H9 (cell line): ENCODE results near the gene MICU2. TPM values are rescaled to one million over a fixed set of nuclear protein-coding genes. Genes with fewer than 3 reads are reported as not detected.

Experiments used
- DNase-seq: peaks from one replicate; pipeline ENCODE4 v3.0.0-alpha.2; 2017
- H2AFZ ChIP-seq: one replicate; pipeline ENCODE4 v1.6.1; 2013; ENCODE audit warnings: mild to moderate bottlenecking, low read length, control low read depth, moderate library complexity
- H2AK5ac ChIP-seq: 2 replicates; pipeline ENCODE4 v1.6.1; 2013; ENCODE audit warnings: low read length, control low read depth, mixed read lengths; ENCODE audit not compliant: insufficient read length
- H2BK120ac ChIP-seq: one replicate; pipeline ENCODE4 v1.6.1; 2013; ENCODE audit warnings: low read depth, mild to moderate bottlenecking, low read length, control low read depth, inconsistent platforms; ENCODE audit not compliant: poor library complexity, severe bottlenecking
- H2BK12ac ChIP-seq: 2 replicates; pipeline ENCODE4 v1.6.1; 2013; ENCODE audit warnings: low read length, control low read depth, mixed read lengths, low read depth; ENCODE audit not compliant: insufficient read length
- H2BK15ac ChIP-seq: 2 replicates; pipeline ENCODE4 v1.6.1; 2013; ENCODE audit warnings: low read depth, low read length, control low read depth
- H2BK20ac ChIP-seq: one replicate; pipeline ENCODE4 v1.6.1; 2013; ENCODE audit warnings: low read depth, mild to moderate bottlenecking, low read length, control low read depth, inconsistent platforms; ENCODE audit not compliant: poor library complexity, severe bottlenecking
- H2BK5ac ChIP-seq: 2 replicates; pipeline ENCODE4 v1.6.1; 2013; ENCODE audit warnings: low read length, control low read depth, mixed read lengths; ENCODE audit not compliant: insufficient read length
- H3K14ac ChIP-seq: 2 replicates; pipeline ENCODE4 v1.6.1; 2013; ENCODE audit warnings: low read length, control low read depth; ENCODE audit not compliant: insufficient read depth
- H3K18ac ChIP-seq: 2 replicates; pipeline ENCODE4 v1.6.1; 2013; ENCODE audit warnings: low read depth, mild to moderate bottlenecking, mixed read lengths, low read length, control low read depth; ENCODE audit not compliant: insufficient read length
- H3K23ac ChIP-seq: 2 replicates; pipeline ENCODE4 v1.6.1; 2013; ENCODE audit warnings: low read length, control low read depth, mixed read lengths, low read depth; ENCODE audit not compliant: insufficient read length
- H3K23me2 ChIP-seq: 2 replicates; pipeline ENCODE4 v1.6.1; 2013; ENCODE audit warnings: low read depth, mild to moderate bottlenecking, mixed read lengths, low read length, control low read depth; ENCODE audit not compliant: insufficient read length, poor library complexity, severe bottlenecking
- H3K27ac ChIP-seq: 2 replicates; pipeline ENCODE4 v1.5.1; 2013; ENCODE audit warnings: low read length, control low read depth, mixed read lengths, low read depth; ENCODE audit not compliant: insufficient read length
- H3K27me3 ChIP-seq: 2 replicates; pipeline ENCODE4 v1.6.1; 2013; ENCODE audit warnings: low read length, control low read depth, inconsistent platforms; ENCODE audit not compliant: insufficient read depth
- H3K4ac ChIP-seq: 2 replicates; pipeline ENCODE4 v1.6.1; 2013; ENCODE audit warnings: low read depth, mild to moderate bottlenecking, control low read depth, inconsistent platforms, low read length, moderate library complexity
- H3K4me1 ChIP-seq: 2 replicates; pipeline ENCODE4 v1.6.1; 2013; ENCODE audit warnings: low read length, control low read depth, inconsistent platforms; ENCODE audit not compliant: insufficient read depth
- H3K4me2 ChIP-seq: 2 replicates; pipeline ENCODE4 v1.6.1; 2013; ENCODE audit warnings: low read length, control low read depth, mixed read lengths; ENCODE audit not compliant: insufficient read length, insufficient read depth
- H3K56ac ChIP-seq: 2 replicates; pipeline ENCODE4 v1.6.1; 2013; ENCODE audit warnings: low read depth, mild to moderate bottlenecking, mixed read lengths, low read length, control low read depth; ENCODE audit not compliant: insufficient read length
- H3K79me1 ChIP-seq: 2 replicates; pipeline ENCODE4 v1.6.1; 2013; ENCODE audit warnings: low read depth, mild to moderate bottlenecking, moderate library complexity, low read length, control low read depth, inconsistent platforms; ENCODE audit not compliant: insufficient read depth, poor library complexity, severe bottlenecking
- H3K79me2 ChIP-seq: 2 replicates; pipeline ENCODE4 v1.6.1; 2013; ENCODE audit warnings: low read length, control low read depth, inconsistent platforms; ENCODE audit not compliant: insufficient read depth
- H3K9ac ChIP-seq: 2 replicates; pipeline ENCODE4 v1.6.1; 2013; ENCODE audit warnings: low read length, control low read depth, mixed read lengths; ENCODE audit not compliant: insufficient read length; ENCODE audit errors: extremely low read depth
- H3K9me3 ChIP-seq: one replicate; pipeline ENCODE4 v1.6.1; 2013; ENCODE audit warnings: low read depth, low read length, inconsistent platforms; ENCODE audit not compliant: control insufficient read depth
- H3T11ph ChIP-seq: one replicate; pipeline ENCODE4 v1.6.1; 2013; ENCODE audit warnings: mild to moderate bottlenecking, low read length, control low read depth, inconsistent platforms
- H4K20me1 ChIP-seq: one replicate; pipeline ENCODE4 v1.6.1; 2013; ENCODE audit not compliant: control insufficient read depth, insufficient read length, insufficient read depth
- H4K5ac ChIP-seq: 2 replicates; pipeline ENCODE4 v1.6.1; 2013; ENCODE audit warnings: low read depth, mild to moderate bottlenecking, mixed read lengths, low read length, control low read depth; ENCODE audit not compliant: insufficient read length
- H4K8ac ChIP-seq: replicated peaks from 2 replicates; pipeline ENCODE4 v1.6.1; 2013; ENCODE audit warnings: low read length, control low read depth, mixed read lengths, low read depth; ENCODE audit not compliant: insufficient read length
- H4K91ac ChIP-seq: 2 replicates; pipeline ENCODE4 v1.6.1; 2013; ENCODE audit warnings: low read depth, mild to moderate bottlenecking, moderate library complexity, mixed read lengths, low read length, control low read depth; ENCODE audit not compliant: insufficient read length
- H3K27ac Mint-ChIP-seq, 3 experiments: 2 replicates in 2 of 3; 3 replicates in 1 of 3; pipeline ENCODE4 v1.8.0; 2020 to 2021; ENCODE audit warnings: mixed read lengths in 3 of 3, mild to moderate bottlenecking in 1 of 3, moderate library complexity in 1 of 3
- H3K27me3 Mint-ChIP-seq: 2 replicates; pipeline ENCODE4 v1.8.0; 2021; ENCODE audit warnings: low read depth, mild to moderate bottlenecking, moderate library complexity, mixed read lengths
- H3K36me3 Mint-ChIP-seq, 3 experiments: 2 replicates in 2 of 3; 3 replicates in 1 of 3; pipeline ENCODE4 v1.8.0; 2020 to 2021; ENCODE audit warnings: low read depth in 3 of 3, mixed read lengths in 3 of 3; ENCODE audit not compliant: insufficient read depth in 1 of 3
- H3K4me1 Mint-ChIP-seq, 2 experiments: 2 replicates each; pipeline ENCODE4 v1.8.0; 2020; ENCODE audit warnings: mixed read lengths in 2 of 2
- H3K4me3 Mint-ChIP-seq, 2 experiments: 2 replicates in 1 of 2; 3 replicates in 1 of 2; pipeline ENCODE4 v1.8.0; 2020 to 2021; ENCODE audit warnings: mild to moderate bottlenecking in 2 of 2, mixed read lengths in 2 of 2, moderate library complexity in 1 of 2
- H3K9me3 Mint-ChIP-seq, 2 experiments: 2 replicates in 1 of 2; 3 replicates in 1 of 2; pipeline ENCODE4 v1.8.0; 2020; ENCODE audit warnings: mild to moderate bottlenecking in 2 of 2, mixed read lengths in 2 of 2, moderate library complexity in 1 of 2
- WGBS: extraction: QIAGEN DNeasy Blood & Tissue Kit; methylation state at CpG from one replicate; pipeline ENCODE4 v1.1.7; 2013; ENCODE audit warnings: missing lambda C conversion rate, low lambda C conversion rate, mixed read lengths; ENCODE audit not compliant: insufficient read length; ENCODE audit errors: extremely low coverage; 5-methylcytosine and 5-hydroxymethylcytosine counted together
- total RNA-seq: library from RNA; stranded (reverse); gene quantifications from 2 replicates; pipeline ENCODE4 v1.2.1, GENCODE V29; 2021
- TF ChIP-seq, protein P1 (sequence below): fragments of 200-600 bp; sonication (generic); conservative IDR thresholded peaks from 3 replicates; pipeline ENCODE4 v1.8.0; 2021; ENCODE audit warnings: antibody characterized with exemption, mild to moderate bottlenecking

Gene MICU2
- total RNA-seq, 1 experiment from 2014 or later: 38.4 TPM

DNA sequence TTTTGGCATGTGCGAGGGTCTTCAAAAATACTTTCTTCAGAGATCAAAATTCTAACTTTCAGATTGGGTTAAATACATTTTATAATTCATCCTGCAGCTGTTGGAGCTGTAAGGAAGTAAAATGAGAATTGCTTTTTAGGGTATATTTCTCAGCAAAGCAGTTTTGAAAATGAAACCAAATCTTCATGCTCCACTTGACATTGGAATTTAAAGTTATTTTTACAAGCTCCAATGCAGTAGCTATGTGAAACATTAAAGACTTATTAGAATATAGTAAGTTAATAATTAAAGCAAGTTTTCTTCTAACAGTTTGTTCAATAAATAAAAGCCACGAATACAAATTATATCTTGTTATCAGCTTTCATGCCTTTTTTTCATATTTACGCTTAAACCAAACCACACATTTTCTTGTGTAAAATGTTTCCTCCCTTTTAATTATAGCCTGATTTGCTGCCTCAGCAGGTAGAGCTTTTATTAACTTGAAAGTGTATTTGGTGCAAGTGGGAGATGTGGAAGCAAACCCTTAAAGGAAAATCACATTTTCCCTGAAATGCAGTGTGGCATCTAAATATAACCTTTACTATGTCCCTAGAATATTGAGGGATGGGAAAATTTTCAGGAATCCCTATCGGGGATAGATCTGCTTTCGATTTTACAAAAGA lies 12.4 kb upstream of the MICU2 start:
- no peaks in the 10 kb centered on the region for H3K4me1 Mint-ChIP-seq
- no peak overlapping the region for H2AFZ ChIP-seq
- H2AK5ac ChIP-seq: no peak overlapping the region
- no peaks in the 10 kb centered on the region for H3K79me1 ChIP-seq
- no peak overlapping the region for H3K4ac ChIP-seq
- H4K5ac ChIP-seq: no peak overlapping the region
- no peak overlapping the region for H4K91ac ChIP-seq
- no peak overlapping the region for H4K8ac ChIP-seq
- H3K14ac ChIP-seq: no peak overlapping the region
- H3T11ph ChIP-seq: no peak overlapping the region
- H3K4me2 ChIP-seq: no peak overlapping the region
- no peak overlapping the region for H3K18ac ChIP-seq
- no peaks in the 10 kb centered on the region for H3K9me3 ChIP-seq
- no peak overlapping the region for H3K56ac ChIP-seq
- no peak overlapping the region for H2BK20ac ChIP-seq
- no peak overlapping the region for H3K9ac ChIP-seq
- H2BK12ac ChIP-seq: no peak overlapping the region
- no peaks in the 10 kb centered on the region for H3K4me1 ChIP-seq
- no peaks in the 10 kb centered on the region for H3K36me3 Mint-ChIP-seq
- no peak overlapping the region for H3K27ac Mint-ChIP-seq
- no peak overlapping the region for H3K4me3 Mint-ChIP-seq
- no peaks in the 10 kb centered on the region for H3K27me3 ChIP-seq
- H2BK120ac ChIP-seq: no peak overlapping the region
- no peaks in the 10 kb centered on the region for H3K23me2 ChIP-seq
- H2BK5ac ChIP-seq: no peak overlapping the region
- peaks cover 7% of the 10 kb centered on the region for H3K27me3 Mint-ChIP-seq
- H2BK15ac ChIP-seq: no peak overlapping the region
- H3K9me3 Mint-ChIP-seq: no peaks in the 10 kb centered on the region; a peak in 2 of 5 replicates
- no peak overlapping the region for H3K23ac ChIP-seq
- TF ChIP-seq, protein P1, sequence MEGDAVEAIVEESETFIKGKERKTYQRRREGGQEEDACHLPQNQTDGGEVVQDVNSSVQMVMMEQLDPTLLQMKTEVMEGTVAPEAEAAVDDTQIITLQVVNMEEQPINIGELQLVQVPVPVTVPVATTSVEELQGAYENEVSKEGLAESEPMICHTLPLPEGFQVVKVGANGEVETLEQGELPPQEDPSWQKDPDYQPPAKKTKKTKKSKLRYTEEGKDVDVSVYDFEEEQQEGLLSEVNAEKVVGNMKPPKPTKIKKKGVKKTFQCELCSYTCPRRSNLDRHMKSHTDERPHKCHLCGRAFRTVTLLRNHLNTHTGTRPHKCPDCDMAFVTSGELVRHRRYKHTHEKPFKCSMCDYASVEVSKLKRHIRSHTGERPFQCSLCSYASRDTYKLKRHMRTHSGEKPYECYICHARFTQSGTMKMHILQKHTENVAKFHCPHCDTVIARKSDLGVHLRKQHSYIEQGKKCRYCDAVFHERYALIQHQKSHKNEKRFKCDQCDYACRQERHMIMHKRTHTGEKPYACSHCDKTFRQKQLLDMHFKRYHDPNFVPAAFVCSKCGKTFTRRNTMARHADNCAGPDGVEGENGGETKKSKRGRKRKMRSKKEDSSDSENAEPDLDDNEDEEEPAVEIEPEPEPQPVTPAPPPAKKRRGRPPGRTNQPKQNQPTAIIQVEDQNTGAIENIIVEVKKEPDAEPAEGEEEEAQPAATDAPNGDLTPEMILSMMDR: no peak
- no peak overlapping the region for H3K27ac ChIP-seq
- no peaks in the 10 kb centered on the region for H3K79me2 ChIP-seq
- no peaks in the 10 kb centered on the region for H4K20me1 ChIP-seq
- WGBS: no CpG with 5 or more reads among the region's 5 CpGs
- DNase-seq: no peak
